OCI-LY7 (cell line): ENCODE data around the gene GMPPA.

Experiments
- EZH2phosphoT487 ChIP-seq: fragments of 200-600 bp; sonication (generic); IDR thresholded peaks from 2 replicates; pipeline ENCODE4 v1.6.1; 2018; ENCODE audit warnings: low read depth, borderline replicate concordance, mild to moderate bottlenecking, mixed run types, antibody characterized with exemption, low read length, moderate library complexity, mixed read lengths
- TF ChIP-seq, protein P1 (sequence below): fragments of 200-600 bp; sonication (generic); conservative IDR thresholded peaks from 2 replicates; pipeline ENCODE4 v1.5.1; 2014; ENCODE audit warnings: mild to moderate bottlenecking, antibody characterized with exemption, low read length, moderate library complexity, mixed read lengths

DNA sequence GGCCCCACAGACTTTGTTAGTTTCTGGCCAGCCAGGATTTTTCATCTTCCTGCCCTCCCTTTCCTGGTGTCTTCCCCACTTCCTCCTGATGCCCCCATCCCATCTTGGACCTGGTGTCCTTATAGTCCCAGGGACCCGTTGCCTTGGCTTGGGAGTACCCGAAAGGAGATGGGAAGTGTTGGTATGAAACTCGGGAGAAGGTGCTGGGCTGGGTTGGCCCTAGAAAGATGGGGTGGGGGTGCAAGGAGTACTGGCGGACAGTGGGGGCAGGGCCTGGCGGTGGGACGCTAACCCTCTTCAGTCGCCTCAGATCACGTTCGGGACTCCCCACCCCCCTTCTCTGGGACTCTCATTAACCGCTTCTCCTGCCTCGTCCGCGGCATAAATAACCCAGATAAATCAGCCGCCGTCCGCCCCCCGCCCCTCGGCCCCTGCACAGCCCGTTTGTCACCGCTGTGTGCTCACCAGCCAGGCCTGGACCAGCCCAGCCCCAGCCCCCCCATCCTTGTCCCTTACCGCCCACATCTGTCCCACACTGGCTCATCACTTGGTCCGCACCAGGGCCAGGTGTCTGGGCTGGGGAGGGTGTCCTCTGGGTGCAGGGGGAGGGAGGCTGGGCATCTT lies 11.9 kb downstream of the GMPPA start:
- TF ChIP-seq, protein P1, sequence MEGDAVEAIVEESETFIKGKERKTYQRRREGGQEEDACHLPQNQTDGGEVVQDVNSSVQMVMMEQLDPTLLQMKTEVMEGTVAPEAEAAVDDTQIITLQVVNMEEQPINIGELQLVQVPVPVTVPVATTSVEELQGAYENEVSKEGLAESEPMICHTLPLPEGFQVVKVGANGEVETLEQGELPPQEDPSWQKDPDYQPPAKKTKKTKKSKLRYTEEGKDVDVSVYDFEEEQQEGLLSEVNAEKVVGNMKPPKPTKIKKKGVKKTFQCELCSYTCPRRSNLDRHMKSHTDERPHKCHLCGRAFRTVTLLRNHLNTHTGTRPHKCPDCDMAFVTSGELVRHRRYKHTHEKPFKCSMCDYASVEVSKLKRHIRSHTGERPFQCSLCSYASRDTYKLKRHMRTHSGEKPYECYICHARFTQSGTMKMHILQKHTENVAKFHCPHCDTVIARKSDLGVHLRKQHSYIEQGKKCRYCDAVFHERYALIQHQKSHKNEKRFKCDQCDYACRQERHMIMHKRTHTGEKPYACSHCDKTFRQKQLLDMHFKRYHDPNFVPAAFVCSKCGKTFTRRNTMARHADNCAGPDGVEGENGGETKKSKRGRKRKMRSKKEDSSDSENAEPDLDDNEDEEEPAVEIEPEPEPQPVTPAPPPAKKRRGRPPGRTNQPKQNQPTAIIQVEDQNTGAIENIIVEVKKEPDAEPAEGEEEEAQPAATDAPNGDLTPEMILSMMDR = no peak
- no peak for TF ChIP-seq EZH2phosphoT487
